HG02610 (cell line): ENCODE measurements around the gene GSTA4.

Source experiments
- ATAC-seq: cut with Tn5 transposase; IDR thresholded peaks from one replicate; pipeline ENCODE4 v1.9.1; 2021; ENCODE audit warnings: mild to moderate bottlenecking, moderate library complexity; ENCODE audit not compliant: unreplicated experiment

Gene GSTA4, protein sequence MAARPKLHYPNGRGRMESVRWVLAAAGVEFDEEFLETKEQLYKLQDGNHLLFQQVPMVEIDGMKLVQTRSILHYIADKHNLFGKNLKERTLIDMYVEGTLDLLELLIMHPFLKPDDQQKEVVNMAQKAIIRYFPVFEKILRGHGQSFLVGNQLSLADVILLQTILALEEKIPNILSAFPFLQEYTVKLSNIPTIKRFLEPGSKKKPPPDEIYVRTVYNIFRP

DNA sequence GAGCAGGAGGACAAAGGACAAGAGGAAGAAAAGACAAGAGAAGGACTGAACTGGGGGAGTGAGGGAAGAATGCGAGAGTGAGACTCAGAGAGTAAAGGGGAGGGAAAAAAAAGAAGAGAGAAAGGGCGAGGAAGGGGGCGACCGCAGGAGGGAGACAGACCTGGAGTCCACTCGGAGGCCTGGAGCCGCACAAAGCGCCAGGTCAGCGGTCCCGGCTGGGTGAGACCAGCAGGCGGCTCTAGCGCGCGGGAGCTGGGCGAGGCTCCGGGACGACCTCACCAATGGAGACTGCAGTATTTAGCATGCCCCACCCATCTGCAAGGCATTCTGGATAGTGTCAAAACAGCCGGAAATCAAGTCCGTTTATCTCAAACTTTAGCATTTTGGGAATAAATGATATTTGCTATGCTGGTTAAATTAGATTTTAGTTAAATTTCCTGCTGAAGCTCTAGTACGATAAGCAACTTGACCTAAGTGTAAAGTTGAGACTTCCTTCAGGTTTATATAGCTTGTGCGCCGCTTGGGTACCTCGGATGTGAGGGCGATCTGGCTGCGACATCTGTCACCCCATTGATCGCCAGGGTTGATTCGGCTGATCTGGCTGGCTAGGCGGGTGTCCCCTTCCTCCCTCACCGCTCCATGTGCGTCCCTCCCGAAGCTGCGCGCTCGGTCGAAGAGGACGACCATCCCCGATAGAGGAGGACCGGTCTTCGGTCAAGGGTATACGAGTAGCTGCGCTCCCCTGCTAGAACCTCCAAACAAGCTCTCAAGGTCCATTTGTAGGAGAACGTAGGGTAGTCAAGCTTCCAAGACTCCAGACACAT lies at the start of gene GSTA4:
Gene GSTA4 (minus strand): TSS at position 196 of the 824 bp plus-strand sequence. CDS start 1,041 bp downstream, outside the sequence.
- ATAC-seq = peak; percentile 97

DNA sequence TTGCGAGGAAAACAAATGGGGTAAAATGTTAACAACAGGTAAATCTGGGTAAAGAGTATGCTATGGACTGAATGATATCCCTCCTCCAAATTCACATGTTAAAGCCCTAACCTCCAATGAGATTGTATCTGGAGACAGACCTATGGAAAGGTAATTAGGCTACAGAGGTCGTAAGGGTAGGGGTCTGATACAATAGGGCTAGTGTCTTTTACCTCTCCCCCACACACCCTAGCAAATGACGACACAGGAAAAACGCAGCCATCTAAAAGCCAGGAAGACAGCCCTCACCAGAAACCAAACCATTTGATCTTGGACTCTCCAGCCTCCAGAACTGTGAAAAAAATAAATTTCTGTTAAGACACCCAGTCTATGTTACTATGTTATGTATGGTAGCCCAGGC lies 49.5 kb upstream of the GSTA4 start:
- no peak for ATAC-seq

DNA sequence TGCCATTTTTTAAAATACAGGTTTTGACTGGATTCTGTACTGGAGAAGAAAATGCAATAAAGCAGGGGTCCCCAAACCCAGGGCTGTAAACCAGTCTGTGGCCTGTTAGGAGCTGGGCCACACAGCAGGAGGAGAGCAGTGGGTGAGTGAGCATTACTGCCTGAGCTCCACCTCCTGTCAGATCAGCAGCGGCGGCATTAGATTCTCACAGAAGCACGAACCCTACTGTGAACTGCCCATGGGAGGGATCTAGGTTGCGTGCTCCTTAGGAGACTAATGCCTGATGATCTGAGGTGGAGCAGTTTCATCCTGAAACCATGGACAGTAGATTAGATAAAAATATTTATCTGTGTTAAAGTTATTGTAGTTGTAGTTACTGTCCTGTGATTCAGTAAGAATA lies 49.0 kb upstream of the GSTA4 start:
- no peak for ATAC-seq

DNA sequence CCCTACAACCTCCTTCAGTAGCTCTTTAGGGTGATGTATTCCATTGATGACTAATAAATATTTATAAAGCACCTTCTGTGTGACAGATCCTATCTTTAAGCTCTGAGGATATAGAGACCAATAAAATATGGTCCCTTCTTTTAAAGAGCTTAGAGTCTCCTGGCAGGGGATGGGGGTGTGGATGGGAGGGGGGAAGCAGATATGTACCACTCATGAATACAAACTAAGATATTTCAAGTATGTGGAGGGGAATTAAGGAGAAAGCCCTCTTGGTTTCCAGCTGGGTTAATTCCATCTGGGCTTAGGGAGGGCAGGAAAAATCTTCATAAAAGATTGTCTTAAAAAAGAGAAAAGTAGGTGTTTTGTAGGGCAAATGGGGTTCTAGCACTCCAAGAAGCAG lies 48.5 kb upstream of the GSTA4 start:
- no peak for ATAC-seq

DNA sequence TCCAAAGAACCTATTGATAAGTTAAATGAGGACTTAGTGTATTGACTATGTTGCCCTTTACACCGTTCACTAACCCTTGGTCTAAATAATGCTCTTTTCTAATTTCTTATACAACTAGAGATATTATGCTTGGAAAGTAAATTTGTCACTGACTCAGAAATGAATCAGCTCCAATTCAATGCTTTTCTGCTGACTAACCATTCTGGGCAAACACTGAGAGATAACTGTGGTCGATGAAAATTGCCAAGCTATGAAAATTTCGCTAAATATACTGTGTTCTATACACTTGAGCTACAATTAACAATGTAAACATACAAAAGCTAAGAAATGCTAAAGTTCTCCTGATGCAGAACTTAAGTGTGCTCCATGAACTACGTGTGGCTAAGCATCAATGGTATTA lies 47.0 kb upstream of the GSTA4 start:
- ATAC-seq = no peak

DNA sequence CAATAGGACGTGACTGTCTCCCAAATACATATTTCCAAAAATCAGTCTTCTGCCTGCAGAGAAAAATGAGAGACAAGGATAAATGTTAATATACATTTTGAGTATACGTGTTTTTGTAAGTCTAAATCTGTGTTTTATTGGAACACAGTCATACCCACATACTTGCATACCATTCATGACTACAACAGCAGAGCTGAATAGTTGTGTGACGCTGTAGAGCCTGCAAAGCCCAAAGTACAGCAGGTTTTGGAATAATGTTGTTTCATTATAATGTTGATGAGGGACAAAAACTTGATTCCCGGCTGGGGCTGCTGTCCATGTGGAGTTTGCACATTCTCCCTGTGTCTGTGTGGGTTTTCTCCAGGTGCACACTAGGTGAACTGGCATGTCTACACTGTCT lies 46.3 kb upstream of the GSTA4 start:
- no peak for ATAC-seq

DNA sequence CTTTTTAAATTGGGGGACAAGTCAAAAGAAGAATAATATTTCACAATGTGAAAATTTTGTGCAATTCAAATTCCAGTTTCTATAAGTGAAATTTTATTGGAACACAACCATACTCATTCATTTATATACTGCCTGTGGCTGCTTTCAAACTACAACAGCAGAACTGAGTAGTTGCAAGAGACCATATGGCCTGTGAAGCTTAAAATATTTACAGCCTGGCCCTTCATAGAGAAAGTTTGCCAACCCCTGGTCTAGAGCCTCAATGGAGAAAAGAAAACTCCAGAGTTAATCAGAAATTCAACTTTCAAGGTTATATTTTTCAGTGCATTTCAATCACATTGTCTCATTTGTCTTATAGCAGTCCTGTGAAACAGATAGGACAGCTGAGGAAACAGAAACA lies 43.5 kb upstream of the GSTA4 start:
- ATAC-seq = no peak

DNA sequence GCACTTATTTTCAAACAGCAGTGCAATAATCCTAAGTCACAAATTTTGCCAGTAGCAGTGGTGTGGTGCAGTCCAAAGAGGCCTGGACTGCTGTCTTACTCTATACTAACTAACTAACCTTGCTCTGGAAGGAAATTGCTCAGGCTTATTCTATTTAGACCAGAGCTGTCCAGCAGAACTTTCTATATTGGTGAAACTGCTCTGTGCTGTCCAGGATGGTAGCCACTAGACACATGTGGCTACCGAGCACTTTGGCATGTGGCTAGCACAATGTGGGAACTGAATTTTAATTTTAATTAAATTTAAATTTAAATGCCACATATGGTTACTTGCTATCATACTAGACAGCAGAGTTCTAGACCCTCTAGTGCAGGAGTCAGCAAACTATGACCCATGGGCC lies 43.1 kb upstream of the GSTA4 start:
- ATAC-seq = no peak

DNA sequence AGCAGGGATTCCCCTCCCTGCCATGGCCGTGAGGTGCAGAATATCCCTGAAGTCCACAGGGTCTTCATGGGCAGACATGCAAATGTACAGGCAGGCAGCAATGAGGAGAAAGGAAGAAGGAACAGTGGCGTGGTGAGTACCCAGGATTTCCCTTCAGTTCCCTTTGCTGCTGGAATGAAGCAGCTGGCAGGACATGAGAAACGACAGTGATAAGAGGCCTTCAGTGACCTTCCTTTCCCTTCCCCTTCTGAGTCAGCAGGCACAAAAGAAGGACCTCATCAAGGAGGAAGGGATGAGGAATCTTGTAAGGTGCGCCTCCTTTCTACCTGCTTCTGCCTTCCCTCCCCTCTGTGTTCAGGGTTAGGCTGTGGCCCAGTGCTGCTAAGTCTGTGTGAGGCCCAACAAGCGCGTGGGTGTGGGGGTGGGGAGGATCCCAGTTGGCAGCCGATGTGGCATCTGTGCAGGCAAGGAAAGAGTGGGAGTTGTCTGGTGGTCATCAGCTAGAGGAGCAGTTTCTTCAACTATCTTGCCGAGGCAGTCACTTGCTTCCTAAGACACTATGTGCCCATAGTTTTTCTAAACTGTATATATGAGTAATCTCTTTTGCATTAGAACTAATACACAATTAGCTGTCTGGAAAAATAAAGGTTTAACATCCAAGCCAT lies 40.6 kb upstream of the GSTA4 start:
- no peak for ATAC-seq

DNA sequence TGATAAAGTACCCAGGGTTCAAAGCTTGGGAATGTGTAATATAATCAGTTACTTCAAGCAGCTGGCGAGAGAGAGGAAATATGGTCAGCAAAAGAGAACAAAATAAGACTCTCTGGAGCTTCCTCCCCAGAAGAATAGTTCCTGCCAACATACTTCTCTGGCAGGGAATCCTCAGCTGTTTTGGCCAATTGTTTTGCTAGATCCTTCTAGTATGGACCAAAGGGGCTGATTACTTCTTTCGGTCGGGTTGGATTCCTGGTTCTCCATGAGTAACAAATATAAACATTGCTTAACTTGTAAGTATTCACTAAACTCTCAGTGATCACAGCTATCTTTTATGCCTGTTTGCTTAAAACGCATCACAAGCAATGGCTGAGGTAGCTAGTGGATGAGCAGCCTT lies 38.7 kb upstream of the GSTA4 start:
- ATAC-seq = no peak

DNA sequence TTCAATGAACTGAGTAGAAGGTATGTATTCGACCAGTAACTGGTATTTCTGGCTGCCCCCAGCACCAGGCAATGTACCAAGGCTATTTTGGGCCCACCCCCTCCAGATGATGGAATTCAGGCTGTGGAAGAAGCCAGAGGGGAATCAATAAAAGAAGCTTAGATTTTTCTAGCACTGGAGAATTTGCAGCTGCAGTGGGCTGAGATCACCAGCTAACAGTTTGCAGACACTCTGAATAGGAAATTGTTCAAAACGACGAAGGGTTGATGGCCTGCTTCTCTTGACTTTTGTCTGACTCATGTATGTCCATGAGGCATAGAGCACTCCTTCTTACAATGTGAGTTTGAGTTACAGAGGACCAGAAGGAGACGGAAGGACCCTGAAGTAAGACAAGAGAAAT lies 37.8 kb upstream of the GSTA4 start:
- ATAC-seq = no peak

DNA sequence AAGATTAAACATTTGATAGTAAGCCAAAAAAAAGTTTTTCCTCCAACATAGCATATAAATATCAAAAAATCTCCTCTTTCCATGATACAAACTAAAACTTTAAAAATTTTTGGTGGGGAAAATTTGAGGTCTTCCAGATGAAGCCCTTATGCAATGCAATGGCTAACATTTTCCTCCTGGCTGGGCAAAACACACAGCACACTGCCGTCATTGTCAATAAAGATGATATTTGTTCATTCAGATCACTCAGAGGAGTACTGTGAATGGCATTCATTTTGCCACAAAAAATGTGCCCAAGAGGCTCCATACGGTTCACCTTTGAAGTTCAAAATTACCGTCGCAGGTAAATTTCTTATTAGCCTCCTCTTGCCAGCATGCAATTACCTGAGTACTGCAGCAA lies 36.2 kb upstream of the GSTA4 start:
- no peak for ATAC-seq

DNA sequence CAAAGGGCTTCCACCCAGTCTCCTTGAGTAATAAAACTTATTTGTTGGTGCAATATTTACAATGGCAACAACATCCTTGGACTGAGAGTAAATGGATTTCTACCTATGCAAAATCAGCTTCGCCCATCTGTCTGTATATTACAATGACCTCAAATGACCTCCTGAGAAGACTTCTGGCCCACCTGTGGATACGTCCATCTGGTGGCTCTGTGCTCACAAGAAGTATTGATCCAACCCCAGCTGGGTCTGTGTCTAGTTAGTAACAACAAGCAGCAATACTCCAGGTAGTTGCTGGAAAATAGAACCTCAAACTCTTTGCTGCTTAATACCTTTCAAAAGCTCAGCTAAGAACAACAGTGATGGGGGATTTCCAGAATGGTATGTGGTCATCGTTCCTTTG lies 34.7 kb upstream of the GSTA4 start:
- no peak for ATAC-seq

DNA sequence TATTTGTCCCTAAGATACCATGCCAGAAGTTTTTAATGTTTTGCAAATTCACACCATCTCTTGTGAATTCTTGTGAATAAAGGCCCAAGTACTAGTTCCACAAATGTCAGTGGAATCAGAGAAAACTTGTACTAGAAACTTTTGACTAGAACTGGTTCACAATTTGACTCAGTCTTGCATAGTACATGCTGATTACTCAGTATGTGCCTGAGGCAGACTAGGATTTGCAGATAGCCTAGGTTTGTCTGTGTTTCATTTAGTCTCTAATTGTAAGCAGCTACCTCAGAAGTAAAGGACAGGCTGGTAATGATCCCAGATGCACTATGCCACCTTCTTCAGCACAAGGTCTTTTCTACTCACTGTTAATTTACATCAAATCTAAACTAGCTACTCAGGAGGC lies 34.2 kb upstream of the GSTA4 start:
- no peak for ATAC-seq

DNA sequence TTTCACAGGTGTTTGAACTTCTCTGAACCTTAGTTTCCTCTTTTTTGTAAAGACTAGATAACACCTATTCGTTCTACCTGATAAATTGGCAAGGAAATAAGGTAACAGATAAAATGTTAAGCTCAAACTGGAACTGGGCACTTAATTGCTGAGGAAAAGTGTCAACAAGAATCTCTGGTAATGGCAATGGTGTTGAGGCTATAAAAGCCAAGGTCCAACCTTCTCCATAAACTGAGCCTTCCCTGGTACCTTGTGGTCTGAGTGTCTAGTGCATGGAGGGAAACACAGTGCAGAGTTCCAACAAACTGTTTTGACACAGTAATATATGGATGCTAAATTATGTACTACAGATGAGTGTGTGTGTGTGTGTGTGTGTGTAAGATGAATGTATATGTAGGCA lies 33.4 kb upstream of the GSTA4 start:
- no peak for ATAC-seq

DNA sequence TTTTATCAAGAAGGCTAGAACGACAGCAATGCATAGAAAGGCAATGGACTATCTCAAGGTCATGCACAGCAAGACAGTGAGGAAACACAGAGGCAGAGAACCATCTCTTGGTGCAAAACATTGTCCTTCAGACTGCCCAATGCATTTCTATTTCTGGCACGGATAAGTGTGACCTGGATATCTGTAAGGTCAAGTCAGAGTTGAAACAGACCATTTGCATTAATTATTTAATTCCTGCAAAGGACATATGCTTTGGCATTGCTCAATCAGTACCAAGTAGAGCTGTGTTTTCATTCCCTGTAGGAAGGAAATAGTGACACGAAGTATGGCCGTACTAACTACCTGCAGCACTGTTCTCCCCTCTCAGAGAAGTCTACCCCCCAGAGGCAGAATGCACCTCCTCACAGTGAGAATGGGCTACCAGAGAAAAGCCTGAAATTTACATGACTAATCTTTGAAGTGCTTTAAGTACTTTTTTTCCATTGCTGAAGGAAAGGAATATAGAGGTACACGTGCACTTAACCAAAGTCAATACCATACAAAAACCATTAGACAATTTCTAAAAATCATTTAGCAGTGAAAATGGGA lies 32.1 kb upstream of the GSTA4 start:
- ATAC-seq = no peak

DNA sequence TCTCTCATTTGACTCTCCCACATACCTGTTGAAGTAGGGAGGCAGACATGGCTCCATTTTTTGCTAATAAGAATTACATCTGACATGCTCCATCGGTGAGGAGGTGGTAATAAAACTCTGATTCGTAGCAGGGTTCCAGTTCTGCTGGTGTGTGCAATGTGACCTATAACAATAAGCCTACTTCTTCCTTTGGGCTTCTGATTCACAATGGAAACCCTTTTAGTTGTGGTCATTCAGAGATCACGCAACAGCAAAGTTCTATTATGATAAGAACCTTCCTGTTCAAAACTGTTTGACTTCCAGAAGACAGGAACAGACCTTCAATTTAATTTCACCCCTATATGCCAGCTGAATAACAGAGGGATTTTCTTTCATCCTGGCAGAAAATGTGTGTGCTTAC lies 31.4 kb upstream of the GSTA4 start:
- no peak for ATAC-seq

DNA sequence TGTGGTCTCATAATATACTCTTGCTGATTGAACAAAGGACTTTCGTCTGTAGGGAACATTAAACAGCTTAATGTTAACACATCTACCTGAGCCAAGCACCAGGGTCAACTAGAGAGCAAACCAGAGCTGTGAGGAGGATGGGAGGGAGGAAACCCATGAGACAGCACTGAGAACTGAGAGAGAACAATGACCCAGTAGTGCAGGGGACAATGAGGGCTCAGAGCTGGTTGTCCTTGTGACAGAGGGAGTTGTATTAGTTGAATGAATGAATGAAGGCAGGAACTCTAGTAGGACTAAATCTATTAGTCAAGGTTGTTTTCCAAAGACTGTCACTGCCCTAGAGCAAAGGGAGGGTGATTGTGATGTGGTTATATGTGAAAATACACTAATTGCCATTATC lies 28.2 kb upstream of the GSTA4 start:
- ATAC-seq = no peak

DNA sequence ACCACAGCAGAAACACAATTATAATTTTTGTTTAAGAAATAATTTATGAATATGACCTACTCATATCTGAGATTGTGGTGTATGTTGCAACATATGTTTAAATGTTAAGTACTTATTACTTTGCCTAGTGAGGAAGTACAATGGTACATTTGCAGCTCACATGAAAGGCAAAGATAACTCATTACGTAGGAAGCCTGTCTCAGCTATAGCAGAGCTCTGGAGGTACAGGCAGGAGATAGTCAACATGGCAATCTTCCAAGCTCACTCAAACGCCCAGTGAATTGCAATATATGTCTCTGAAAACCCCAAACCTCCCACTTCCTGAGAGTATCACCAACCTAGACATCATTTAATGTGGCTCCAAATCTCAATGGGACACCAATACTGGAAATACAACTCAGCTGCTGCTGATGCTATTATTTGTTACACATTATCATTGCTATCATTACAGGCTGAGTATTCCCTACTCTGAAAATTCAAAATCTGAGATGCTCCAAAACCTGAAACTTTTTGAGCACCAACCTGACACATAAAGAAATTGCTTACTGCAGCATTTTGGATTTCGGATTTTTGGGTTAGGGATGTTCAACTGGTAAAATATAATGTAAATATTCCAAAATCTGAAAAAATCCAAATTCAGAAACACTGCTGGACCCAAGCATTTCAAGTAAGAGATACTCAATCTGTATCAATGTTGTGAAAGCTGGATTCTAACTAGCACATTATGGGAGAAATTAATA lies 25.1 kb upstream of the GSTA4 start:
- ATAC-seq = no peak

DNA sequence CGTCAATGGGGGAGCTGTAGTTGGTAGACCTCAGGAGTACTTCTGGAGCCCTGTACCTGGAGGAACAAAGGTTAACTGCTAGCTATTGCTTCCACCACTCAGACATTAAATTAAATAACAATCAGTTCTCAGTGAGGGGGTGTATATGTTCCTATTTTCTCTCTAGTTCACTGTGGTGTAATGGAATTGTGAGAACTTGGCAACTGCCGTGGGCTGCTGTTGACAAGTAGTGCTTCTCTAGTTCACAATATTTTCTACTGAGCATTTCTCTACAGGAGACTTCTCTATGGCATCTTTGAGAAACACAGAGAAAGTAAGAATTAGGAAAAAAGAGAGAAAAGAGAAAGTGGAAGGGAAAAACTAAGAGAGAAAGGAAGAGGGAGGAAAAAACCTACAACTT lies 23.4 kb upstream of the GSTA4 start:
- ATAC-seq = no peak

DNA sequence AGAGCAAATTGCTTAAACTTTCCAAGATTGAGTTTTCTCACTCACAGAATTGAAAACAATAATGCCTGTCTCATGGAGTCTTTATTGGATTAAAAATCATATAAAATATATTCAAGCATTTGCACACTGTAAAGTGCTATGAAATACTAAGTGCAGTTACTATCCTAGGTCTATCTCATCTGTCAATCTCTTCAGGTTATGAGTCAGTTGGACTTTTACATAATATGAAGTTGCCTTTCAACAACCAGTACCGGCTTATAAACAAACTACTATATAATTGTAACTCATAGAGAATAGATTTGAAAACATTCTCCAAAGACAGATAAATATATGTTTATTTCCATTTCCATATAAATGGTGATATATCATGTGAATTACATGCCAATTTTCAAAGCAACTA lies 20.4 kb upstream of the GSTA4 start:
- ATAC-seq = no peak
